ENCODE results near the gene NUBPL.

The NUBPL gene

DNA sequence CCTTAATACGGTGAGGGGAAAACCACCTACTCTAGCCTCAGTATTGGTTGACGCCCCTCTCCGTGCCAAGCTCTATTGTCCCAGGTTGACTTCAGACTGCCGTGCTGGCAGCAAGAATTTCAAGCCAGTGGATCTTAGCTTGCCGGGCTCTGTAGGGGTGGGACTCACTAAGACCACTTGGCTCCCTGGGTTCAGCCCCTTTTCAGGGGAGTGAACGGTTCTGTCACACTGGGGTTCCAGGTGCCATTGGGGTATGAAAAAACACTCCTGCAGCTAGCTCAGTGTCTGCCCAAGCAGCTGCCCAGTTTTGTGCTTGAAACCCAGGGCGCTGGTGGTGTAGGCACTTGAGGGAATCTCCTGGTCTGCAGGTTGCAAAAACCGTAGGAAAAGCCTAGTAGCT is 107.1 kb downstream of the NUBPL start:
- TF ChIP-seq, protein P1, sequence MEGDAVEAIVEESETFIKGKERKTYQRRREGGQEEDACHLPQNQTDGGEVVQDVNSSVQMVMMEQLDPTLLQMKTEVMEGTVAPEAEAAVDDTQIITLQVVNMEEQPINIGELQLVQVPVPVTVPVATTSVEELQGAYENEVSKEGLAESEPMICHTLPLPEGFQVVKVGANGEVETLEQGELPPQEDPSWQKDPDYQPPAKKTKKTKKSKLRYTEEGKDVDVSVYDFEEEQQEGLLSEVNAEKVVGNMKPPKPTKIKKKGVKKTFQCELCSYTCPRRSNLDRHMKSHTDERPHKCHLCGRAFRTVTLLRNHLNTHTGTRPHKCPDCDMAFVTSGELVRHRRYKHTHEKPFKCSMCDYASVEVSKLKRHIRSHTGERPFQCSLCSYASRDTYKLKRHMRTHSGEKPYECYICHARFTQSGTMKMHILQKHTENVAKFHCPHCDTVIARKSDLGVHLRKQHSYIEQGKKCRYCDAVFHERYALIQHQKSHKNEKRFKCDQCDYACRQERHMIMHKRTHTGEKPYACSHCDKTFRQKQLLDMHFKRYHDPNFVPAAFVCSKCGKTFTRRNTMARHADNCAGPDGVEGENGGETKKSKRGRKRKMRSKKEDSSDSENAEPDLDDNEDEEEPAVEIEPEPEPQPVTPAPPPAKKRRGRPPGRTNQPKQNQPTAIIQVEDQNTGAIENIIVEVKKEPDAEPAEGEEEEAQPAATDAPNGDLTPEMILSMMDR (IDR thresholded peaks at IDR 0.05): no peak
- Histone ChIP-seq H3K27ac (no peak overlapping the region), H3K4me3 (no peak overlapping the region)
- no peak for DNase-seq (ENCODE audit: low spot score)

DNA sequence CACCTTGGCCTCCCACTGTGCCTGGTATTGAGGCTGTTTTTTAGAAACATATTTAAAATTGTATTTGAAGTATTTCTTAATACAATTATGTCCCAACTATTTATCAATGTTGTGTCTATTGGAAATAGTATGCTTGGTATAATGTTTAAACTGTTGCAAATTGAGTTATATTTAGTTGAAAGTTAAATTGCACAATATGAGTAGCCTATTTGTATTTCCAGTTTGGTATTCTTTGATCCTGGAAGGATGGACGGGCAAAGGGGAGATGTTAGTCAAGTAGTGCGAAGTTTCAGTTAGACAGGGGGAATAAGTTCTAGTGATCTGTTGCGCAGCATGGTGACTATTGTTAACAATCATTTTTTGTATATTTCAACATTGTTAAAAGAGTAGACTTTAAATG is 111.5 kb downstream of the NUBPL start:
- TF ChIP-seq, protein P1 (IDR thresholded peaks at IDR 0.05): no peak
- no peak for DNase-seq (ENCODE audit: low spot score)
- no peak overlapping the region for H3K27ac ChIP-seq
- no peak overlapping the region for H3K4me3 ChIP-seq

DNA sequence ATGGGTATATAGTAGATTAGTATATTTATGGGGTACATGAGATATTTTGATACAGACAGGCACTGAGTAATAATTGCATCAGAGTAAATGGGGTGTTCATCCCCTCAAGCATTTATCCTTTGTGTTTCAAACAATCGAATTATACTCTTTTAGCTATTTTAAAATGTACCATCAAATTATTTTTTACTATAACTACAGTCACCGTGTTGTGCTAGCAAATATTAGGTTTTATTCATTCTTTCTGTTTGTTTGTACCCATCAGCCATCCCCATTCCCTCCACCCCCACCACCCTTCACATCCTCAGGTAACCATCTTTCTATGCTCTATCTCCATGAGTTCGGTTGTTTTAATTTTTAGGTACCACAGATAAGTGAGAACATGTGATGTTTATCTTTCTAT is 115.8 kb downstream of the NUBPL start:
- H3K4me3 ChIP-seq: no peak overlapping the region
- no peak for DNase-seq (ENCODE audit: low spot score)
- TF ChIP-seq, protein P1 (IDR thresholded peaks at IDR 0.05): no peak
- no peak overlapping the region for H3K27ac ChIP-seq

DNA sequence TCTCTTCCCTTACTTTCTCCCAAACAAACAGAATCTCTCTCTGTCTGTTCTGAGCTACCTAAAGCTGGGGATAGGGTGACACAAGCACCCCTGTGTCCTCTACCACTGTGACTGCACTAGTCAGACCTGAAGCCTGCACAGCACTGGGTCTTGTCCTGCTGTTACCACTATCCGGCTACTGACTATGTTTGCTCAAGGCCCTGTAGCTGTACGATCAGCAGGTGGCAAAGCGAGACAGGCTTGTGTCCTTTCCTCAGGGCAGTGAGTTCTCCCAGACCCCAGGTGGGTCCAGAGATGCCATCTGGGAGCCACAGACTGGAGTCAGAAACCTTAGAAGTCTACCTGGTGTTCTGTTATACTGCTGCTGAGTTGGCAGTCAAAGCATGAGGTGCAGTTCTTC is 116.4 kb downstream of the NUBPL start:
- H3K4me3 ChIP-seq: no peak overlapping the region
- TF ChIP-seq, protein P1 (IDR thresholded peaks at IDR 0.05): no peak
- no peak overlapping the region for H3K27ac ChIP-seq
- DNase-seq (ENCODE audit: low spot score): no peak

DNA sequence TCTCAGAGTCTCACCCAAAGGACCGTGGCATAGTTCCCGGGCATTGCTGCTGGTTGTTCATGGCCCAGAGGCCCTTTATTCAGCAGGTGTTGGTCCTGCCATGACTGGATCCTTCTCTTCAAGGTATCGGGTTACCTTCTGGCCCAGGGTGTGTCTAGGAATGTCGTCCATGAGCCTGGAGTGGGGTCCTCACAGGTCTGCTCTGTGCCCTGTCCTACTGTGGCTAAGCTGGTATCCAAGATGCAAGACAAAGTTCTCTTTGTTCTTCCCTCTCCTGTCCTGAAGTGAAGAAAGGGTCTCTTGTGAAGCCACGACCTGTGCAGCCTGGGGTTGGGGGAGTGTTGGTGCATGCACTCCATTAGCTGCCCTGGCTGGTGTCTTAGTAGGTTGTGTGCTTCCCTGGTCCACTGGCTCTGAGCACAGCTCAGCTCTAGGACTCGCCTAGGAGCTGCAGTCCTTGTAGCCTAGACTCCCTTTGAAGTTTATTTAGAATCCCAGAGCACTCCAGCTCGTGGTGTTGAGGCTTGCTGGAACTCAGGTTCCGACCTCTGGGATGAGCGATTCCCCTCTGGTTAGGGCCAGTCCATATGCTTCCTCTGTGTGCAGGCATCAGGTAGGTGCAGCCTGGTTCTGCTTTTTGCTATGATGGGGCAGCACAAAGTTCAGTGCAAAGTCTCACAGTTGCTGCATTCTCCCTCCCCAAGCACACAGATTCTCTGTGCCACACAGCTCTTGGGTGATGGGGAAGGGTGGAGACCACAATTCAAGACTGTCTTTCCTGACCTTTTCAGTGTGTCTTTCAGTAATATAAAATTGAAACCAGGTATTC is 117.4 kb downstream of the NUBPL start:
- TF ChIP-seq, protein P1 (IDR thresholded peaks at IDR 0.05): no peak
- no peak for DNase-seq (ENCODE audit: low spot score)
- no peak overlapping the region for H3K27ac ChIP-seq
- H3K4me3 ChIP-seq: no peak overlapping the region

DNA sequence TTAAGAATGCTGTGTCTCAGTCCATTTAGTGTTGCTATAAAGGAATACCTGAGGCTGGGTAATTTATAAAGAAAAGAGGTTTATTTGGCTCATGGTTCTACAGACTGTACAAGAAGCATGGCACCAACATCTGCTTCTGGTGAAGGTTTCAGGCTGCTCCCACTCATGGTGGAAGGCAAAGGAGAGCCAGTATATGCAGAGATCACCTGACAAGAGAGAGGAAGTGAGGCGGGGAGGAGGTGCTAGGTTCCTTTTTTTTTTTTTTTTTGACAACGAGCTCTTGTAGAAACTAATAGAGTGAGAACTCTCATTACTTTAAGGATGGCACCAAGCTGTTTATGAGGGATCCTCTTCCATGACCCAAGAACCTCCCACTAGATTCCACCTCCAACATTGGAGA is 121.6 kb downstream of the NUBPL start:
- no peak for DNase-seq (ENCODE audit: low spot score)
- no peak overlapping the region for H3K4me3 ChIP-seq
- TF ChIP-seq, protein P1 (IDR thresholded peaks at IDR 0.05): no peak
- no peak overlapping the region for H3K27ac ChIP-seq

DNA sequence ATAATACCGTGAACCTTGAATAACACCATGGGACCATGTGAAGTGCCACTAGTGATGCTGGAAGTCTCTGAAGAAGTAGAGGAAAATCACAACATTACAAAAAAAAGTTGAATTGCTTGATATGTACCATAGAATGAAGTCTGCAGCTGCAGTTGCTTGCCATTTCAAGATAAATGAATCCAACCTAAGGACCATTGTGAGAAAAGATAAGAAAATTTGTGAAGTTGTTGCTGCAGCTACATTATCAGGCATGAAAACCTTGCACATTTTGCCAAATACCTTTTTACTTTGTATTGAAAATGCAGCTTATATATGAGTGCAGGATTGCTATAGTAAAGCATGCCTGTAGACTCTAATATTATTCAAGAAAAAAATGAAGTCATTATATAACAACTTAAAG is 126.5 kb downstream of the NUBPL start:
- no peak overlapping the region for H3K4me3 ChIP-seq
- TF ChIP-seq, protein P1 (IDR thresholded peaks at IDR 0.05): no peak
- no peak for DNase-seq (ENCODE audit: low spot score)
- no peak overlapping the region for H3K27ac ChIP-seq
